HG03196 (cell line): ENCODE results near the gene POLD2.
A peak's percentile ranks its signal among the peaks of the same experiment; 100 is the strongest.

ENCODE experiments used
- ATAC-seq: cut with Tn5 transposase; IDR thresholded peaks from one replicate; pipeline ENCODE4 v1.9.1; 2021; ENCODE audit not compliant: unreplicated experiment

POLD2 gene

DNA sequence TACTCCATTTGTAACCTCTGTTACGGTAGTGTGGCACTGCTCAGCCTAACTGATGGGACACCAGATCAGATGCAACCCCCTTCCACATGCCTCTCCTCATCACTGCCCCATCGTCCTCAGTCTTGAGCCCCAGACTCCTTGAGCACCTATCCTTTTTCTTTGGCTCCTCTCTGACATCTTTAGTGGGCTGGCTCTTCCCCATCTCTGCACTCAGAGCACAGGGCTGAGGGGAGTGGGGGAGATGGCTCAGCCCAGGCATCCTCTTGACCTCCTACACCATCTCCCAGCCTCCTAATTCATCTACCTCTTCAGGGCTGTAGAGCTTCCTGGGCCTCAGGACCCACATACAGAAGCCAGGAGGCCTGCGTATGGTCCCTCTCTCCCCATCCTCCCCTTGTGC lies 39.6 kb downstream of the POLD2 start:
- ATAC-seq: no peak

DNA sequence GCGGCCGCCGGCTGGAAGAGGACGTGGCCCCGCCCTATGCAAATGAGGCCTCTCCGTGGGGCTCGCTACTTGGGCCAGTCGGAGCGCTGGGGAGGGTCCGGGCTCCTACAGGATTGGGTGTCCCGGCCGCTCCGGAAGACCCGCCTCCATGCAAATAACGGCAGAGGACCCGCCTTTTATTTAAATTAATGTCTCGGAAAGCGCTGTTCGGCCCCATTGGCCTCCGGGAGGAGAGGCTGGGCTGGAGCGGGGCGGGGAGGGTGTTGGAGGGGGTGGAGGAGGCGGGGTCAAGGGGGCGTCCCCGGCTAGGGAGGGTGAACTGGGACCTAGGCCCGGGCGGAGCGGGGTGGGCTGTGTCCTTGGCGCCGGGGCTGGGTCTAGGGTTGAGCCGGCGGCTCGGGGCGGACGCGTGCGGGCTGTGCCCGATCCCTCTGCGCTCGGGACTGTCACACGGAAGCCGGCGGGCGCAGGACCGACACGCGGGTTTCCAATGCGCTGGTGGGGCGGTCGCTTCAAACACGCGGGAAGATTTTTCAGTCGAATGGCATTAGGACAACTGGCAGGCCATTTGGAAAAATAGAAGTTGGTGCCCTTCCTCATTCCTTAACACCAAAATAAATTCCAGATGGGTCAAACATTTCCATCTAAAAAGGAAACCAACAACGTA lies 40.7 kb downstream of the POLD2 start:
- ATAC-seq: peak; percentile 87

DNA sequence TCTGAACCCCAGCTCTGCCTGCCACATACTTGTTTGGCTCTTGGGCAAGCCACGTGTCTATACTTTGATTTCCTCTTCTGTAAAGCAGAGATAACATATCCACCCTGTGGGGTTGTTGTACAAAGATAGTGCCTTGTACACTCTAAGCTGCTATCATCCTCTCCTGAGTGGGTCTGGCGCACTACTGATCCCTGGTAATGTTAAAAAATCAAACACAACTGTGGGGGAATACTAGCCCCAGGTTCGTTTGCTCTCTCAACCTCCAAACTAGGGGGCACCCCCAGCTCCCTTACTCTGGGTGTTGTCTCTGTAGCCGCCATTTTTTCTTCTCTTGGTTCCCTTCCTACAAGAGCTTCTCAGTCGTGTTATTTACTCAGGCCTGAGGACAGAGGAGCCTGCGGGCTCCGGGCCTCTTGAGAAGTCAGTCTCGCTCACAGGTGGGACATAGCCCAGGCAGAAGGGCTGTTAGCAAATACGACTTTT lies 42.0 kb downstream of the POLD2 start:
- no peak for ATAC-seq

- ATAC-seq: no peak
These were observed 42.6 kb downstream of the POLD2 start for GRCh38 chr7:44080686-44081265.

GRCh38 chr7:44080118-44080517 lies 43.2 kb downstream of the POLD2 start:
- no peak for ATAC-seq

- no peak for ATAC-seq
These were observed 43.9 kb downstream of the POLD2 start for GRCh38 chr7:44079331-44080021.

GRCh38 chr7:44078521-44078920 lies 44.8 kb downstream of the POLD2 start:
- ATAC-seq: no peak

- no peak for ATAC-seq
These were observed 45.7 kb downstream of the POLD2 start for GRCh38 chr7:44077681-44078091.

- ATAC-seq: no peak
These were observed 46.3 kb downstream of the POLD2 start for GRCh38 chr7:44077061-44077460.

DNA sequence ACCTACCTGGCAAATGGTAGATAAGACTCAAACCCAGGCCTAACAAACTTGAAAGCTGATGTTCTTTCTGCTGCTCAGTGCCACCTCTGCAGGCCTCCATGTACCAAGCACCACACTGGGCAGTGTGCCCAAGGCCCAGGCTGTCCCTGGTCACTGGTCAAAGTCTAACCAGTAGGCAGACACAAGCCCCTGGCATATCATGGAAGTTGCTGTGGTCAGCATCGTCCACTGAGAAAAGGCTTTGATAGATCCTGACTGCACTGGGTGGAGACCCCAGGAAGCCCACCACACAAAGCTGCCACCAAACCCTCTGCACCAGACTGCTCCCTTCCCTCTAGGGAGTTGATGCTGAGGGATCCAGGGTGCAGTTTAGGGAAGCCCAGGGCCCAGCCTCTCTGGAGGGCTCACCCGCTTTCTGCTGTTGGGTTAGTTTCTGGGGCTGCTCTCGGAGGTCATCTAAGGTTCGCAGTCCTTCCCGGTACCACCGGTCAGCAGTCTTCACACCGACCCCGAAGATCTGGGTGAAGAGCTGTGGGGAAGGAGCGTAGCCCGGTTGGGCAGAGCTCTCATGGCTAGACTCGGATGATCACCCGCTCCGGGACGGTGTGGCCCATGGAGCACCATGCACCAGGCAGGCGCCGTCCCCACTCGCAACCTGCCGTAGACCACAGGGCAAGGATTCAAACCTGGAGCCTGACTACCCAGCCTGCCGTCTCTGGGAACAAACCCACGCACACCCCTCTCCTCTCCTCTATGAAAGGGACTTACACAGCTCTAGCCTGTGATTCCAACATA lies 47.0 kb downstream of the POLD2 start:
- no peak for ATAC-seq

- no peak for ATAC-seq
These were observed 47.9 kb downstream of the POLD2 start for GRCh38 chr7:44075296-44076075.

DNA sequence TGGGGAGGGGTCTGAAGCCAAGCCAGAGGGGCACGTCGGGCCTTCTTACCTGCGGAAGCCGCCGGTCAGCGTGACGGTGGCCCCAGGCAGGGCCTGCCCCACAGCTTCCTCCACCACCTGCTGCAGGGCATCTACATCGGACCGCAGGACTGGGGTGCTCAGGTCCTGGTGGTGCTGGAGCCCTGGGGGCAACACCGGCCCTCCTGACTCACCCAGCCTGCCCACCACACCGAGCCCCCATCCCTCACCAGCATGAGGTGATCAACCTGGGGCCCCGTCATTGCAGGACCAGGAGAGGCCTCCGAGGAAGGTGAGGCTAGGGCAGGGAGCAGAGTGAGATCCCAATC lies 49.0 kb downstream of the POLD2 start:
- no peak for ATAC-seq

DNA sequence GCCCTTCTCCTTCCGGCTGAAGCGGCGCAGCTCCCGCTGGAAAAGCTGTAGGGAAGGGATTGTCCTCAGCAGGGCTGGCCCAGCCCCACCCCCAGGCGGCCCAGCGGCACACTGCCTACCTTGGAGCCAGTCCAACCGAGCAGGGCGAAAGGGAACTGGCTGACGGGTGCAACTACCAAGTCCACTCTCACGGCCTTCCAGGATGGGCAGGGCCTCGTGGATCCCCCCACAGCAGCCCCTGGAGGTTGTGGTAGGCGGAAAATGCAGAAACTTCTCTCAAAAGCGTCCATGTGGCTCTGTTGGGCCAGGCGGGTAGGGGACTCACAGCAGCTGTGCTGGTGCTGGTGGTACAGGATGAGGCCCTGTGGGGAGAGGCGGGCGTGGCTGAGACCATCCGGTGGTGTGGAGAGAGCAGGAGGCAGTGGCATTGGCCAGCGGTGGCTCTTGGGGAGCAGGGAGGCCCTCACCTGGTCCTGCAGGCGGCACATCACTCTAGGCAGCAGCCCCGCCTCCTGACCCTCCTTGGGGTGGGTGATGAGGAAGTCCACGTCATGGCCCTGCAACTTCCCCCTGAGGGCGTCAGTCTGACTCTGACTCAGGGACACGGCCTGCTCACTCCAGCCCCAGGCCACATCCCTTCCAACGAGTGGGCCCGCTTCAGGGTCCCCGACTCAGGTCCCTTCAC lies 49.5 kb downstream of the POLD2 start:
- peak; percentile 42 for ATAC-seq

DNA sequence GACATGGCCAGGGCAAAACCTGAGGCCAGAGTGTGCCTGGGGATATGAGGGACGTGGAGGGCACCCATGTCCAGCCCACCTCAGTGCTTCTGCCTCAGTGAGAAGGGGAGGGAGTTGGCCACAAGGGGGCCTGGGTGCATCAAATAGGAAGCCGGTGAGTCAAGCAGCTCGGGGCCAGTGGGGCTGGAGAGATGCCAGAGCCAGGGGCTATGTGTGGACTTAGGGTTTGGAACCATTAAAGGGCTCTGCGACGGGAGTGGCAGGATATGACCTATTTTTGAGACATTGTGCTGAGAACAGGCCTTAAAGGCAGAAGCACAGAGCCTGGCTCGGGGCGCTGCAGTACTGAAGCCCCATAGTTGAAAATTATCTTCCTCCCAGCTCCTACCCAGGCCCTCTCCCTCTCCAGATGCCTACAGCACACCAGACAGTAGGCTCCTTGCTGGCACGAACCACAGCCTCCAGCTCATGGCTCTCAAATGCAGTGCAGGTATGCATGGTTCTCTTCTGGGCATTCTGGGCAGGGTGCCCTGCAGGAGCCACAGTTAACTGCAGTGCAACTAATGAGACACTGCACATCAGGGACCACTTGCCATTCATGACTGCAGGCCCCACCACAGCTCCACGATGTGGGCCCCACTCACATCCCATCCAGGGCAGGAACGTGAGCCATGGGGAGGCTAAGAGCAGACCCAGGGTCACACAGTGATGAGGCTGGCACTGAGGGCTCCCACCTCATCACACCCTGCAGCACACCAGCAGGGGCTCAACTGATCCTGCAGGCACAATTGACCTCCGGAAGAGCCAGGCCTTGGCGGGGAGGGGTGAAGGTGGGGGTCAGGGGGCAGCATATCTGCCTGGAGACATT lies 50.8 kb downstream of the POLD2 start:
- no peak for ATAC-seq

DNA sequence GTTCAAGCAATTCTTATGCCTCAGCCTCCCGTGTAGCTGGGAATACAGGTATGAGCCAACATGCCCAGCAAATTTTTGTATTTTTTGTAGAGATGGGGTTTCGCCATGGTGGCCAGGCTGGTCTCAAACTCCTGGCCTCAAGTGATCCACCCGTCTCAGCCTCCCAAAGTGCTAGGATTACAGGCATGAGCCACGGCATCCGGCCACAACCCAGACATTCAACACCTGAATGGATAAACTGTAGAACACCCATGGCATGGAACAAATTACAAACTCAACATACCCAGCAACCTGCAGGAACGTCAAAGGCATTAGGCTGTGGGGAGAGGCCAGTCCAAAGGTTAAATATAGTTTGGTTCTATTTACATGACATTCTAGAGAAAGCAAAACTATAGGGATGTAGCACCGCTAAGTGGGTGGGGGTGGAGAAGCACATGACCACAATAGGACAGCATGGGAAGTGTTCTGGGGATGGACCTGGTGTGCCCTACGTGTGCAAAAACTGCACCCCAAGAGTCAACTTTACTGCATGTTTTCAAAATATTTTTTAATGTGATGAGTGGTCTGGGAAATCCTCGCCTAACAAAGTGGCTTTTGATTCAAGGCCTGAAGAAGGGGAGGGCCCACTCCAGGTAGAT lies 51.5 kb downstream of the POLD2 start:
- no peak for ATAC-seq

DNA sequence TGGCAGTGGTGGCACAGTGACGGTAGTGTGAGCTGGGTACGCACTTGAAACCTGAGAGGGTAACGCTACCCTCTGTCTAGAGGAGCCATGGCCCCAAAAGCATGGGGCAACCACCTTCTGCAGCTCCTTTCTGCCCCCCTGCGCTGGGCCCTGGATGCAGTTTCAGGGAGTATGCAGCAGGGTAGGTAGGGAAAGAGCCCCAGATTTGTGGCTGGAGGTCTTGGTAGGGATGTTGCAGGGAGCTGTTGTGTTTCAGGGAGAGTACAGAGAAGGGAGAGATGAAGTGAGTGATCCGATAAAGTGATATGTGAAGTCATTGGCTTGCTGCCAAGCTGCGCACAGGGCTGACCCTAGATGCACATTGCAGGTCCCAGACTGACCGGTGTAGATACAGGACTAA lies 55.3 kb downstream of the POLD2 start:
- no peak for ATAC-seq

- ATAC-seq: no peak
These were observed 56.0 kb downstream of the POLD2 start for GRCh38 chr7:44067064-44067951.
